Measurements from ENCODE around the gene CDNF.

DNA sequence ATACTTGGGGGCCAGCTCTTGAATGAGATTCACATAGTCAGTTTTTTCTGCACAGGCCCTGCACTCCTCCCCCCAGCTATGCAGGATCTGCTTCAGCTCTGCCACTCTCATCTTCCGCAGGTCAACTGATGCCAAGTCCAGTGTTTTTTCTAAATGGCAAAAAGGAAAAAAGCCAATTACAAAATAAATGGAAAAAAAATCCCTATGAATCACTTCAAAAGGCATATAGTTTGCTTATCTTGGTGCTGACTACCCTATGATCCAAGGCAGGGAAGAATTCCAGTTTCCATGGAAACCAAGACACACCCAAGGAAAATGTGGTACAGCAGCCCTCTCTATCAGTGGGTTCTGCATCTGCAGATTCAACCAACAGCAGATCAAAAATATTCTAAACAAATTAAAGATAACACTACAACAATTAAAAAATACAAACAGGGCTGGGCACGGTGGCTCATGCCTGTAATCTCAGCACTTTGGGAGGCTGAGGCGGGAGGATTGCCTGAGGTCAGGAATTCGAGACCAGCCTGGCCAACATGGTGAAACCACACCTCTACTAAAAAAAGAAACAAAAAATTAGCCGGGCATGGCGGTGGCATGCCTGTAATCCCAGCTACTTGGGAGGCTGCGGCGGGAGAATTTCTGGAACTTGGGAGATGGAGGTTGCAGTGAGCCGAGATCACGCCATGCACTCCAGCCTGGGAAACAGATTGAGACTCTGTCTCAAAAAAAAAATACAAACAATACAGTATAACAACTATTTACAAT, 17.6 kb downstream of the CDNF start:
- TF ChIP-seq, protein P1, sequence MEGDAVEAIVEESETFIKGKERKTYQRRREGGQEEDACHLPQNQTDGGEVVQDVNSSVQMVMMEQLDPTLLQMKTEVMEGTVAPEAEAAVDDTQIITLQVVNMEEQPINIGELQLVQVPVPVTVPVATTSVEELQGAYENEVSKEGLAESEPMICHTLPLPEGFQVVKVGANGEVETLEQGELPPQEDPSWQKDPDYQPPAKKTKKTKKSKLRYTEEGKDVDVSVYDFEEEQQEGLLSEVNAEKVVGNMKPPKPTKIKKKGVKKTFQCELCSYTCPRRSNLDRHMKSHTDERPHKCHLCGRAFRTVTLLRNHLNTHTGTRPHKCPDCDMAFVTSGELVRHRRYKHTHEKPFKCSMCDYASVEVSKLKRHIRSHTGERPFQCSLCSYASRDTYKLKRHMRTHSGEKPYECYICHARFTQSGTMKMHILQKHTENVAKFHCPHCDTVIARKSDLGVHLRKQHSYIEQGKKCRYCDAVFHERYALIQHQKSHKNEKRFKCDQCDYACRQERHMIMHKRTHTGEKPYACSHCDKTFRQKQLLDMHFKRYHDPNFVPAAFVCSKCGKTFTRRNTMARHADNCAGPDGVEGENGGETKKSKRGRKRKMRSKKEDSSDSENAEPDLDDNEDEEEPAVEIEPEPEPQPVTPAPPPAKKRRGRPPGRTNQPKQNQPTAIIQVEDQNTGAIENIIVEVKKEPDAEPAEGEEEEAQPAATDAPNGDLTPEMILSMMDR (IDR thresholded peaks at IDR 0.05), result no peak
- TF ChIP-seq POLR2A (IDR thresholded peaks at IDR 0.05), result no peak

Data from esophagus squamous epithelium (tissue), 4 donors.